ENCODE data around the gene DAP3.

DNA sequence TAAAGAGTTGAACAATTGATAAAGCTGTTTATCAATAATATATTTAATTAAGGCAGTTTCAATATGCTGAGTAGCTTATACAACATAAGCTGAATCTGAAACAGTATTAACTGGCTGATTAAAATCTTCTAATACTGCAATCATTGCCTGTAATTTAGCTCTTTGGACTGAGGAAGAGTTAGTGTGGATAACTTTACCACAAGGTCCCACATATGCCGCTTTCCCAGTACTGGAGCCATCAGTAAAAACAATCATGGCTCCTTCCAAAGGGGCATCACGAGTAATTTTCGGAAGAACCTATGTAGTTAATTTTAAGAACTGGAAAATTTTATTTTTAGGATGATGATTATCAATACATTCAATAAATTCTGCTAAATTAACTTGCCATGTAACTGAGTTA lies 6.7 kb downstream of the DAP3 start:
- TF ChIP-seq RAD21 (IDR thresholded peaks at IDR 0.05 in 1 of 2, conservative IDR thresholded peaks at IDR 0.05 in 1 of 2; ENCODE audit: low read depth in 2 of 2, low read length in 2 of 2) (no peak), POLR2AphosphoS5 (IDR thresholded peaks at IDR 0.05; ENCODE audit: low read depth, low read length) (no peak), KDM1A (IDR thresholded peaks at IDR 0.05; ENCODE audit: borderline replicate concordance, low read length) (no peak), POLR2A (IDR thresholded peaks at IDR 0.05; ENCODE audit: control extremely low read depth in 1 of 2, low read depth in 2 of 2, low read length in 2 of 2) (no peak), HDAC6 (IDR thresholded peaks at IDR 0.05; ENCODE audit: low read depth, low read length) (no peak), JUND (IDR thresholded peaks at IDR 0.05; ENCODE audit: low read length) (no peak), SUZ12 (IDR thresholded peaks at IDR 0.05; ENCODE audit: low read length) (no peak), TAF1 (IDR thresholded peaks at IDR 0.05; ENCODE audit: low read depth, low read length) (no peak), EZH2 (IDR thresholded peaks at IDR 0.05; ENCODE audit: low read depth, low read length, severe bottlenecking) (no peak), RFX5 (IDR thresholded peaks at IDR 0.05; ENCODE audit: borderline replicate concordance, low read depth, low read length) (no peak), EP300 (IDR thresholded peaks at IDR 0.05; ENCODE audit: borderline replicate concordance in 1 of 2, low read depth in 2 of 2, low read length in 2 of 2) (no peak)
- TF ChIP-seq, protein P1, sequence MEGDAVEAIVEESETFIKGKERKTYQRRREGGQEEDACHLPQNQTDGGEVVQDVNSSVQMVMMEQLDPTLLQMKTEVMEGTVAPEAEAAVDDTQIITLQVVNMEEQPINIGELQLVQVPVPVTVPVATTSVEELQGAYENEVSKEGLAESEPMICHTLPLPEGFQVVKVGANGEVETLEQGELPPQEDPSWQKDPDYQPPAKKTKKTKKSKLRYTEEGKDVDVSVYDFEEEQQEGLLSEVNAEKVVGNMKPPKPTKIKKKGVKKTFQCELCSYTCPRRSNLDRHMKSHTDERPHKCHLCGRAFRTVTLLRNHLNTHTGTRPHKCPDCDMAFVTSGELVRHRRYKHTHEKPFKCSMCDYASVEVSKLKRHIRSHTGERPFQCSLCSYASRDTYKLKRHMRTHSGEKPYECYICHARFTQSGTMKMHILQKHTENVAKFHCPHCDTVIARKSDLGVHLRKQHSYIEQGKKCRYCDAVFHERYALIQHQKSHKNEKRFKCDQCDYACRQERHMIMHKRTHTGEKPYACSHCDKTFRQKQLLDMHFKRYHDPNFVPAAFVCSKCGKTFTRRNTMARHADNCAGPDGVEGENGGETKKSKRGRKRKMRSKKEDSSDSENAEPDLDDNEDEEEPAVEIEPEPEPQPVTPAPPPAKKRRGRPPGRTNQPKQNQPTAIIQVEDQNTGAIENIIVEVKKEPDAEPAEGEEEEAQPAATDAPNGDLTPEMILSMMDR (IDR thresholded peaks at IDR 0.05; ENCODE audit: control extremely low read depth in 1 of 3, insufficient read depth in 1 of 3, low read depth in 1 of 3, low read length in 3 of 3) = no peak
- TF ChIP-seq, protein P2, sequence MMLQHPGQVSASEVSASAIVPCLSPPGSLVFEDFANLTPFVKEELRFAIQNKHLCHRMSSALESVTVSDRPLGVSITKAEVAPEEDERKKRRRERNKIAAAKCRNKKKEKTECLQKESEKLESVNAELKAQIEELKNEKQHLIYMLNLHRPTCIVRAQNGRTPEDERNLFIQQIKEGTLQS (IDR thresholded peaks at IDR 0.05; ENCODE audit: insufficient read depth, low read depth, low read length) = no peak
